ENCODE measurements around the gene GJA10.

Gene GJA10

DNA sequence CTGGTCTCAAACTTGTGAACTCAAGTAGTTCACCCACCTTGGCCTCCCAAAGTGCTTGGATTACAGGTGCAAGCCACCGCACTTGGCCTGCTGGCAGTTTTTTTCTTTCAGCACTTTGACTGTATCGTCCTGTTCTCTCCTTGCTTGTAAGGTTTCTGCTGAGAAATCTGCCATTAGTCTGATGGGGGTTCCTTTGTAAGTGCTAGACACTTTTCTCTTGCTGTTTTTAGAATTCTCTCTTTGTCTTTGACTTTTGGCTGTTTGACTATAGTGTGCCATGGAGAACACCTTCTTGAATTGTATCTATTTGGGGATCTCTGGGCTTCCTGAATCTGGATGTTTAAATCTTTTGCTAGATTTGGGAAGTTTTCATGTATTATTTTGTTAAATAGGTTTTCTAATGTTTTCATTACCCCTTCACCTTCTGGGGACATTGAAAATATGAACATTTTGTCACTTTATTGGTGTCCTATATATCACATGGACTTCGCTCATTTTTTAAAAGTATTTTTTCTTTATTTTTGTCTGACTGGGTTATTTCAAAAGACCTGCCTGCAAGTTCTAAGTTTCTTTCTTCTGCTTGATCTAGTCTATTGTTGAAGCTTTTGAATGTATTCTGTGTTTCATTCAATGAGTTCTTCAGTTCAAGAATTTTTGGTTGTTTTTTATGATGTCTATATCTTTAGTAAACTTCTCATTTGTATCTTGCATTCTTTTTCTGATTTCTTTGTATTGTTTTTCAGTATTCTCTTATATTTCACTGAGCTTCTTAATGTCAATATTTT lies 22.1 kb downstream of the GJA10 start:
- no peaks in the 10 kb centered on the region for H3K36me3 ChIP-seq (ENCODE audit: control insufficient read depth, insufficient read depth, low read length)
- DNase-seq = no peak
- no peak overlapping the region for H3K4me3 ChIP-seq (ENCODE audit: insufficient read depth, low read depth, low read length, poor library complexity, severe bottlenecking)
- no peaks in the 10 kb centered on the region for H3K4me1 ChIP-seq (ENCODE audit: control insufficient read depth, insufficient read depth, low read length, poor library complexity, severe bottlenecking)
- no peak overlapping the region for H3K27ac ChIP-seq (ENCODE audit: insufficient read depth, low read length, poor library complexity, severe bottlenecking)
- no peaks in the 10 kb centered on the region for H3K9me3 ChIP-seq (ENCODE audit: control insufficient read depth, low read length)
- no peaks in the 10 kb centered on the region for H3K27me3 ChIP-seq (replicated peaks; ENCODE audit: control insufficient read depth, insufficient read depth, low read length, poor library complexity, severe bottlenecking)

DNA sequence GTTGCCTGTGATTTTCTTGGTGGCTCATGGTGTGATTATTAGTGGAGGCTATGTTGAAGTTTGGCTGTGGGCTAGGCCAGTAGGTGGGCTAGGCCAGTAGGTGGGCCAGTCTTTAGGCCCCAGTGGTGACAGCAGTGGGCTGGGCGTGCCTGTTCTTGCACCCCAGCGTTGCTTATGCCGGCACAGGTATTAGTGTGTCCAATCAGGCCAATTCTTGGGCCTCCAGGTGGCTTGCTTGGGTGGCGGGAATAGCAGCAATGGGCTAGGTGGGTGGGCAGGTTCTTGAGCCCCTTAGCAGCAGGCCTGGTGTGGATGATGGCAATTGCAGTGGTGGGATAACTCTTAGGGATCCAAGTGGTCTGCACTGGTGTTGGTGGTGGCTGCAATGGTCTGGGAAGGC lies 22.9 kb downstream of the GJA10 start:
- Histone ChIP-seq H3K9me3 (ENCODE audit: control insufficient read depth, low read length) (no peaks in the 10 kb centered on the region), H3K36me3 (ENCODE audit: control insufficient read depth, insufficient read depth, low read length) (no peaks in the 10 kb centered on the region), H3K27me3 (replicated peaks; ENCODE audit: control insufficient read depth, insufficient read depth, low read length, poor library complexity, severe bottlenecking) (no peaks in the 10 kb centered on the region), H3K27ac (ENCODE audit: insufficient read depth, low read length, poor library complexity, severe bottlenecking) (no peak overlapping the region), H3K4me1 (ENCODE audit: control insufficient read depth, insufficient read depth, low read length, poor library complexity, severe bottlenecking) (no peaks in the 10 kb centered on the region), H3K4me3 (ENCODE audit: insufficient read depth, low read depth, low read length, poor library complexity, severe bottlenecking) (no peak overlapping the region)
- no peak for DNase-seq

DNA sequence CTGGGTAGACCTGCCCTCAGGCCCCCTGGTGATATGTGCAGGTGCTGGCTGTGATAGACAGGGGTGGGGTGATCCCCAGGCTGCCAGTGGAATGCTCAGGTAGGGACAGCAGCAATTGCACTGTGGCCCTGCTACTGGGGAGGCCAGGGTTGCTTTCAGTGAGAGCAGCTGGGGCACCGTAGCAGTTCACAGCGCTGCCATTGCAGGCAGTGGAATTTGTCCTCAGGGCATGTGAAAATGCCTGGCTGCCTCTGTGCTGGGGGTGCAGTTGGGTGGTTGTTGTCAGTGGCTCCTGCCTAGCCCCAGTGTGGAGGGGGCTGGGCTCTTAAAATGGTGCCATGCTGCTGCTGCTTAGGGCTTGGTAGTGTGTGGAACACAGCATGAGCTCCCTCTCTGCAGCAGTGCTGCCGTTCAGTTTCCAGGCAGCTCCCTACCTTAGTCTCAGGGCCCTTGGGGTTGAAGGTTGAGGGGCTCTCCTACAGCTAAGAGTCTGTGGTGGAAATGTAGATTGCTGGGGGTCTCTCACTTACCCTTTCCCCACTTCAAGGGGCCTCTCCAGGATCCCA lies 23.6 kb downstream of the GJA10 start:
- no peak overlapping the region for H3K4me3 ChIP-seq (ENCODE audit: insufficient read depth, low read depth, low read length, poor library complexity, severe bottlenecking)
- DNase-seq = no peak
- H3K27me3 ChIP-seq (replicated peaks; ENCODE audit: control insufficient read depth, insufficient read depth, low read length, poor library complexity, severe bottlenecking) = no peaks in the 10 kb centered on the region
- no peaks in the 10 kb centered on the region for H3K4me1 ChIP-seq (ENCODE audit: control insufficient read depth, insufficient read depth, low read length, poor library complexity, severe bottlenecking)
- H3K27ac ChIP-seq (ENCODE audit: insufficient read depth, low read length, poor library complexity, severe bottlenecking) = no peak overlapping the region
- no peaks in the 10 kb centered on the region for H3K36me3 ChIP-seq (ENCODE audit: control insufficient read depth, insufficient read depth, low read length)
- H3K9me3 ChIP-seq (ENCODE audit: control insufficient read depth, low read length) = no peaks in the 10 kb centered on the region

DNA sequence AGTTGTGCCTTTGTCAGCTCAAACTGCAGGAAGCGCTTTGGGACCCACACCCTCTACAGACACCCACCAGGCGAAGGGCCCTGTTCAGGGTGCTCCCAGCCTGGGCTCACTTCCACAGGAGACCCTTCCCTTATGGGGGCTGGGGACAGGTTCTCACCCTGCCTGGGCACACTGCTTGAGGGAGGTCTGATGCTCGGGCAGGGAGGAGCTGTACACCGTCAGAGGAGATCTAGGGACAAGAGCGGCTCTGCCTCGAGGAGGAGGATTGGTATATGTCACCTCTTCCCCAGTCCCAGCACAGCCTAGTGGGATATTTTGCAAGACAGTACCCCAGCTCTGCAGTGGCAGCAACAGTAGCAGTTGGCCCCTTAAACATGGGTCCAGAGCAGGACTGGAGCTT lies 26.9 kb downstream of the GJA10 start:
- Histone ChIP-seq H3K27me3 (replicated peaks; ENCODE audit: control insufficient read depth, insufficient read depth, low read length, poor library complexity, severe bottlenecking) (no peaks in the 10 kb centered on the region), H3K36me3 (ENCODE audit: control insufficient read depth, insufficient read depth, low read length) (no peaks in the 10 kb centered on the region), H3K27ac (ENCODE audit: insufficient read depth, low read length, poor library complexity, severe bottlenecking) (no peak overlapping the region), H3K4me3 (ENCODE audit: insufficient read depth, low read depth, low read length, poor library complexity, severe bottlenecking) (no peak overlapping the region), H3K9me3 (ENCODE audit: control insufficient read depth, low read length) (no peaks in the 10 kb centered on the region), H3K4me1 (ENCODE audit: control insufficient read depth, insufficient read depth, low read length, poor library complexity, severe bottlenecking) (no peaks in the 10 kb centered on the region)
- DNase-seq = no peak

- H3K36me3 ChIP-seq (ENCODE audit: control insufficient read depth, insufficient read depth, low read length) = no peaks in the 10 kb centered on the region
- no peaks in the 10 kb centered on the region for H3K27me3 ChIP-seq (replicated peaks; ENCODE audit: control insufficient read depth, insufficient read depth, low read length, poor library complexity, severe bottlenecking)
- no peak overlapping the region for H3K4me3 ChIP-seq (ENCODE audit: insufficient read depth, low read depth, low read length, poor library complexity, severe bottlenecking)
- no peak overlapping the region for H3K27ac ChIP-seq (ENCODE audit: insufficient read depth, low read length, poor library complexity, severe bottlenecking)
- H3K4me1 ChIP-seq (ENCODE audit: control insufficient read depth, insufficient read depth, low read length, poor library complexity, severe bottlenecking) = no peaks in the 10 kb centered on the region
- no peak for DNase-seq
- no peaks in the 10 kb centered on the region for H3K9me3 ChIP-seq (ENCODE audit: control insufficient read depth, low read length)
Observed at GRCh38 chr6:89921691-89922090, 27.4 kb downstream of the GJA10 start.

GRCh38 chr6:89924231-89924630 lies 30.0 kb downstream of the GJA10 start:
- Histone ChIP-seq H3K9me3 (ENCODE audit: control insufficient read depth, low read length) (no peaks in the 10 kb centered on the region), H3K4me1 (ENCODE audit: control insufficient read depth, insufficient read depth, low read length, poor library complexity, severe bottlenecking) (no peaks in the 10 kb centered on the region), H3K36me3 (ENCODE audit: control insufficient read depth, insufficient read depth, low read length) (peaks cover 3% of the 10 kb centered on the region), H3K27ac (ENCODE audit: insufficient read depth, low read length, poor library complexity, severe bottlenecking) (no peak overlapping the region), H3K27me3 (replicated peaks; ENCODE audit: control insufficient read depth, insufficient read depth, low read length, poor library complexity, severe bottlenecking) (no peaks in the 10 kb centered on the region), H3K4me3 (ENCODE audit: insufficient read depth, low read depth, low read length, poor library complexity, severe bottlenecking) (no peak overlapping the region)
- no peak for DNase-seq

- H3K36me3 ChIP-seq (ENCODE audit: control insufficient read depth, insufficient read depth, low read length) = peaks cover 3% of the 10 kb centered on the region
- H3K4me1 ChIP-seq (ENCODE audit: control insufficient read depth, insufficient read depth, low read length, poor library complexity, severe bottlenecking) = no peaks in the 10 kb centered on the region
- H3K9me3 ChIP-seq (ENCODE audit: control insufficient read depth, low read length) = no peaks in the 10 kb centered on the region
- no peaks in the 10 kb centered on the region for H3K27me3 ChIP-seq (replicated peaks; ENCODE audit: control insufficient read depth, insufficient read depth, low read length, poor library complexity, severe bottlenecking)
- H3K4me3 ChIP-seq (ENCODE audit: insufficient read depth, low read depth, low read length, poor library complexity, severe bottlenecking) = no peak overlapping the region
- no peak overlapping the region for H3K27ac ChIP-seq (ENCODE audit: insufficient read depth, low read length, poor library complexity, severe bottlenecking)
- no peak for DNase-seq
Observed at GRCh38 chr6:89925826-89926225, 31.6 kb downstream of the GJA10 start.

DNA sequence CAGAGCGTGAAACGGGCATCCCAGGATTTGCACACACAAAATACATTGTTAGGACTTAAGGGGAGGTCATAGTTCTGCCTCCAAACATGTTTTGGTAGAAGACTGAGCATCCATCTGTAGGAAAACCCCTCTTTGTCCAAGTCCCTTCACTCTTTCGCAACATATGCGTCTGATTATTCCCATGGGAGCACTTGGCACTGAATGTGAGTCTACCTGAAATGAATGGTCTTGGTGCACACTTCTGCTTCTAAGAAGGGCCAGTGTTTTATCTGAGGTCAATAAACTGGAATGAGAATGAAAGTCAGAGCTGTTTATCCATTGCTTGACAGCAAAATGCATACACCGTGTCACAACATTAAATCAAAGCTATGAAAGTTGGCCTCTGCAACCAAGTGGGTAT lies 33.0 kb downstream of the GJA10 start:
- Histone ChIP-seq H3K9me3 (ENCODE audit: control insufficient read depth, low read length) (no peaks in the 10 kb centered on the region), H3K4me3 (ENCODE audit: insufficient read depth, low read depth, low read length, poor library complexity, severe bottlenecking) (no peak overlapping the region), H3K36me3 (ENCODE audit: control insufficient read depth, insufficient read depth, low read length) (peaks cover 7% of the 10 kb centered on the region), H3K27ac (ENCODE audit: insufficient read depth, low read length, poor library complexity, severe bottlenecking) (no peak overlapping the region), H3K4me1 (ENCODE audit: control insufficient read depth, insufficient read depth, low read length, poor library complexity, severe bottlenecking) (no peaks in the 10 kb centered on the region), H3K27me3 (replicated peaks; ENCODE audit: control insufficient read depth, insufficient read depth, low read length, poor library complexity, severe bottlenecking) (no peaks in the 10 kb centered on the region)
- DNase-seq = no peak

GRCh38 chr6:89927791-89928550 lies 33.7 kb downstream of the GJA10 start:
- Histone ChIP-seq H3K27ac (ENCODE audit: insufficient read depth, low read length, poor library complexity, severe bottlenecking) (no peak overlapping the region), H3K4me1 (ENCODE audit: control insufficient read depth, insufficient read depth, low read length, poor library complexity, severe bottlenecking) (no peaks in the 10 kb centered on the region), H3K9me3 (ENCODE audit: control insufficient read depth, low read length) (no peaks in the 10 kb centered on the region), H3K36me3 (ENCODE audit: control insufficient read depth, insufficient read depth, low read length) (peaks cover 14% of the 10 kb centered on the region), H3K4me3 (ENCODE audit: insufficient read depth, low read depth, low read length, poor library complexity, severe bottlenecking) (no peak overlapping the region), H3K27me3 (replicated peaks; ENCODE audit: control insufficient read depth, insufficient read depth, low read length, poor library complexity, severe bottlenecking) (no peaks in the 10 kb centered on the region)
- no peak for DNase-seq

GRCh38 chr6:89928604-89929003 lies 34.3 kb downstream of the GJA10 start:
- no peaks in the 10 kb centered on the region for H3K4me1 ChIP-seq (ENCODE audit: control insufficient read depth, insufficient read depth, low read length, poor library complexity, severe bottlenecking)
- H3K36me3 ChIP-seq (ENCODE audit: control insufficient read depth, insufficient read depth, low read length) = peaks cover 20% of the 10 kb centered on the region
- no peaks in the 10 kb centered on the region for H3K27me3 ChIP-seq (replicated peaks; ENCODE audit: control insufficient read depth, insufficient read depth, low read length, poor library complexity, severe bottlenecking)
- no peaks in the 10 kb centered on the region for H3K9me3 ChIP-seq (ENCODE audit: control insufficient read depth, low read length)
- no peak for DNase-seq
- H3K27ac ChIP-seq (ENCODE audit: insufficient read depth, low read length, poor library complexity, severe bottlenecking) = no peak overlapping the region
- no peak overlapping the region for H3K4me3 ChIP-seq (ENCODE audit: insufficient read depth, low read depth, low read length, poor library complexity, severe bottlenecking)

All from effector memory CD4-positive, alpha-beta T cell (primary cell).